DMS153 (cell line): Measurements from ENCODE around the gene TRIO.

Experiments used
- DNase-seq: peaks from one replicate; lab custom pipeline; 2025; lab: John Stamatoyannopoulos, UW

Gene TRIO

DNA sequence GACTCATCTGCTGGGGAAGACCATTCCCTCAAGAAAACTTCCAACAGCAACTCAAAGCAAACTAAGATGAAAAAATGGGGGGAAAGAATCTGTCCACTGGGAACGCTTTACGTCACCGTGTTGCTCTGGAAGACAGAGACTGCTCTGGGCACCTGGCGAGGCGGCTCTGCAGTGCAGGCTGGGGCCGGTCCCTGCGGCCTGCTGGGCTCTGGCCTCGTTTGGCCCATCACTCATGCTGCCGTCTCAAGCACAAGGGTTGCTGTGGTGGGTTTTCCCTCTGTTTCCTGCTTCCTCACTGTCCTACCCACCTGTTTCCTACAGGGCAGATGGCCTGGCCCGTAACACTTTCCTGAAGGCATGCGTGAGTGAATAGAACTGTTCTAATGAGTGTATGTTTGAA is 345.6 kb downstream of the TRIO start:
- no peak for DNase-seq

- no peak for DNase-seq
These were observed 346.5 kb downstream of the TRIO start for GRCh38 chr5:14489643-14490042.

DNA sequence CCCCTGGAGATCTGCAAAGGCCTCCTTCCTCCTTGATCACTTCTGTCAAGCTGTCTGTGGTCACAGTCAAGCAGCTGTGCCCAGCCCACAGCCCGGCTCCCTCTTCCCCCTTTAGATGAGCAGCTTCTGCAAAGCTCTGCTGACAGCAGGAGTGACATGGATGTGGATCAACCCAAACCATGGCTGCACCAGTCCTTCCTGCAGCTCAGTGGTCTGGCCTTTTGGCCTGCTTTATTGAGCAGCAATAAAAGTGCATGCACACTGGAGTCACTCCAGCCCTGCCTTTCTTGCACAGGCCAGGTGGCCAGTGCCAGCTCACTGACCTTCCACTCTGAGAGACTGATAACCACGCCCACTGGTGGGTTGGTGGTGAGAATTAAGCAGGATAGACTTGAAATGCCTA is 347.2 kb downstream of the TRIO start:
- DNase-seq = no peak

- no peak for DNase-seq
These were observed 348.1 kb downstream of the TRIO start for GRCh38 chr5:14491015-14491915.

- no peak for DNase-seq
These were observed 349.3 kb downstream of the TRIO start for GRCh38 chr5:14492331-14492964.

DNA sequence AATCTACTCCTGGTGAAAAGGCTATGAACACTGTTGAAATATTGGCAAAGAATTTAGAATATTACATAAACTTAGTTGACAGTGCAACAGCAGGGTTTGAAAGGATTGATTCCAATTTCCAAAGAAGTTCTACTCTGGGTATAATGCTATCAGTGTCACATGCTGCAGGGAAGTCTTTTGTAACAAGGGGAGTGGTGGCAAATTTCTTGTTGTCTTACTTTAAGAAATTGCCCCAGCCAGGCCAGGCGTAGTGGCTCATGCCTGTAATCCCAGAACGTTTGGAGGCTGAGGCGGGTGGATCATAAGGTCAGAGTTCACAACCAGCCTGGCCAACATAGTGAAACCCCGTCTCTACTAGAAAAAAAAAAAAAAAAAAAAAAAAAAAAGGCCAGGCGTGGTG is 352.2 kb downstream of the TRIO start:
- DNase-seq = no peak

DNA sequence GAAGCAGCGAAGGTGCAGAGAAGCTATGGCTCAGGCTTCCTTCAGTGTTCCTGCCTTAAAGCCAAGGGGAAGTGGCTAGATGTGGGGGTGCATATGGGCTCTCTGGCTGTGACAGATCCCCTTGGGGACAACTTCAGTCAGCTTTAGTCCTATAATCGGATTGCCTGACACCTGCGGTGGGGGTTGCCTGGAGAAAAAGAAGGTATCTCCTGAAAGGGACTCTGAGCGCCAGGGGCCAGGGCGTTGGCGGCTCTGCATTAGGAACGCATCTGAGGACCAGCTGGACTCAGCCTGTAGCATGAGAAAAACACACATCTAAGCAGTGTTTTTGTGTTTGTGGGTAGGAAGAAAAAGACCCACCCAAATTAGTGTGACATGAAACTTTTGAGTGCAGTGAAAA is 354.2 kb downstream of the TRIO start:
- no peak for DNase-seq

- DNase-seq = peak; percentile 80
These were observed 358.5 kb downstream of the TRIO start for GRCh38 chr5:14501353-14502293.

- DNase-seq = peak; percentile 15
These were observed 359.1 kb downstream of the TRIO start for GRCh38 chr5:14502294-14502690.

DNA sequence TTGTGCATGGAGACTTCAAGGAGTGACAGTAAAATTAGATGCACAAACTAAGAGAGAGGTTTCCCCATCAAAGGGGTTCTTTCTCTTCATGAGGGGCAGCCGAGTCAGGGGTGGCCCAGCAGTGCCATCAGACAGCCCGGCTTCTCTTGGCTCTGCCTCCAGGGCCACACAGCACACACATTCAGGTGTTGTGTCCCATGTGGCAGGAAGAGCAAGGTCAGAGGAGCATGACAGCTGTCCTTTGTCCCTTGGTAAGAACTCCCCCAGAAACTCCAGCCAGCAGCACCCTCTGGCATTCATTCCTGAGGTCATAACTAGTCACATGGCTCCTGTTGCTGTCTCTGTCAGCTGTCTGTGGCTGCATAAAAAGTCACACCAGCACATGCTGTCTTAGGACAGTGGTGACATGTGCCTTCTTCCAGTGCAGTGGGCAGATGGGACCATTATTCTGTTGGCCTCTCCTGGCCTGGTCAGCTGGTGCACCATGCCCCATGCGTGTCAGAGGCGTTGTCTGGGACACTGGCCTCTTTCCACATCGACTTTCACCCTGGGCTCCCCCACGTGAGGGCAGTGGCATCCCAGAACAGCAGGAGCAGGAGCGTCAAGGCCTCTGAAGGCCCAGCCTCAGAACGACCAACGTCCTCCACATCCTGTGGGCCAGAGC is 360.0 kb downstream of the TRIO start:
- no peak for DNase-seq

GRCh38 chr5:14503681-14504331 is 360.7 kb downstream of the TRIO start:
- DNase-seq = no peak

DNA sequence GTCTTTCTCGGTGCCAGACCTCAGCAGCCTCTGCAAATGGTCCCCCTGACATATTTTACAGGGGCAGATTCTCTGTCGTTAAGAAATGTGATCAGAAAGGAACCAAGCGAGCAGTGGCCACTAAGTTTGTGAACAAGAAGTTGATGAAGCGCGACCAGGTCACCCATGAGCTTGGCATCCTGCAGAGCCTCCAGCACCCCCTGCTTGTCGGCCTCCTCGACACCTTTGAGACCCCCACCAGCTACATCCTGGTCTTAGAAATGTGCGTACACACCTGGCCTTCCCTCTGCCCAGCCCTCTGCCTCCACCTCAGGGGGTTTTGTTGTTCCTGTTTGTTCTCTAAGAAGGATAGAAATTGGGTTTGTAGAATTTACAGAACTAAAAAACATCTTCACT is 361.2 kb downstream of the TRIO start:
- no peak for DNase-seq

DNA sequence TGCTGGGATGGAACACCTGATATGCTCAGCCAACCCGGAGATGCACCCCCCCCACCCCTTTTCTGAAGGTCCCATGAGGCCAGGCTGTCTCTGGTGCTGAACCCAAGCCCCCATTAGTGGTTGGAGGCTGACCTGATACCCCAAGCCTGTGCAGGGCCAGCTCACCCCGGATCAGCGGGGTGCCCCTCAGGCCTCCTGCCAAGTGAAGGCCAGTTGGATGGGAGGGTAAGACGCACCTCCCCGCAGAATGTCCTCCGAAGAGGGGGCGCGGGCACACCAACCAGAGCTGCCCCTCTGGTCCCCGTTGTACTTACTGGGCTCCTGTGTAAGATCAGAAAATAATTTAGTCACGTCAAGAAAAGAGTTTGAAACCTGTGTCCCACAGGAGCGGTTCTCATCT is 361.7 kb downstream of the TRIO start:
- no peak for DNase-seq

DNA sequence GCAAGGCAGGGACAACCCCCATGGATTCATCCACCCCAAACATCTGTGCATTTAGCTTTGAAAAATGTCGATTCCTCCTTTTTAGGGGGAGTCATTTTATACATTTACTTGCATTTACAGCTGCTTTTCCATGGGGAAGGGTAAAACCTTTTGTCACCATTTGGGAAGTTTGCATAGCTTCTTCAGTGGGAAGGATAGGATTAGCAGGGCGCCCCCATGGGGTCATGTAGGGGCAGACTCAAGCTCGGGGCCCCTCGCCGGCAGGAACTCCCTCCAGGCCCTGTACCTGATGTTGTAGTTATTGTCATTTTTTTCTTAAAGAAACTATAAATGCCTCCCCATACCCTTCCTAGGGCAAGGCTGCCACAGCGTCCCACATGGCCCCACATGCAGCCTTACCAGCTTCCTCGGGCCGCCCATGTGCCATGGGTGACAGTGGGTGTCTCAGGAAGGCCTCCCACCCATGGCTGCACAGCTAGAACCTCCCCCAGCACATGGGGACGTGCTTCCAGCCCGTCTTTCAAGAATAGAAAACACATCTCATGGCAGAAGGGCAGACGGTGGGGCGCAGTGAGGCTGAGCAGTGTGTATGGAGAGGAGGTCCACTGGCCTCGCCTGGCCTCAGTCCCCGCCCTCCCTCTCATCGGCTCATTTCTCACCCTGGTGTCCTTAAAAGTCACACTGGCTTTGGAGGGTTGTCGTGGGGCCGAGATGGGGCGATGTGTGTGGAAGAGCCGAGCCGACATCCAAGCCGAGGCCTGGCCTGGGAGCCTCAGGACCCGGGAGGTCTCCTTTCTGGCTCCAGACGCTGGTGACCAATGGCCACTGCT is 362.4 kb downstream of the TRIO start:
- no peak for DNase-seq

GRCh38 chr5:14506140-14506538 is 363.0 kb downstream of the TRIO start:
- DNase-seq = no peak

DNA sequence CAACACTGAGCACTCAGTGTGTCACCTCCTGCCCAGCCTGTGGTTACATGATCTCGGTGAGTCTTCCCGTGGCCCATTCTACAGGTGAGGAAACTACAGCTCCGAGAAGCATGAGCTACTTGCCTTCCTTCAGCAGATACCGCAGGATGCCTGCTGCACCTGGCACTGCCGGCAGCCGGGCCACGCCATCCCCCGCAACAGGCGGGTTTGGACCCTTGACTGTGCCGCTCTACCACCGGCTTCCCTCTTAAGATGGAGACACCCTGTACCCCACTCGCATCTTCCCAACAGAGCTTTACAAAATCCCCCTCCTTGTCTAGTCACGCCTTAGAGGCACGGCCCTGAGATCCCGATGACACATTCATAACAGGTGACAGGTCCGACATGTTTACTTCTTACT is 363.5 kb downstream of the TRIO start:
- no peak for DNase-seq

DNA sequence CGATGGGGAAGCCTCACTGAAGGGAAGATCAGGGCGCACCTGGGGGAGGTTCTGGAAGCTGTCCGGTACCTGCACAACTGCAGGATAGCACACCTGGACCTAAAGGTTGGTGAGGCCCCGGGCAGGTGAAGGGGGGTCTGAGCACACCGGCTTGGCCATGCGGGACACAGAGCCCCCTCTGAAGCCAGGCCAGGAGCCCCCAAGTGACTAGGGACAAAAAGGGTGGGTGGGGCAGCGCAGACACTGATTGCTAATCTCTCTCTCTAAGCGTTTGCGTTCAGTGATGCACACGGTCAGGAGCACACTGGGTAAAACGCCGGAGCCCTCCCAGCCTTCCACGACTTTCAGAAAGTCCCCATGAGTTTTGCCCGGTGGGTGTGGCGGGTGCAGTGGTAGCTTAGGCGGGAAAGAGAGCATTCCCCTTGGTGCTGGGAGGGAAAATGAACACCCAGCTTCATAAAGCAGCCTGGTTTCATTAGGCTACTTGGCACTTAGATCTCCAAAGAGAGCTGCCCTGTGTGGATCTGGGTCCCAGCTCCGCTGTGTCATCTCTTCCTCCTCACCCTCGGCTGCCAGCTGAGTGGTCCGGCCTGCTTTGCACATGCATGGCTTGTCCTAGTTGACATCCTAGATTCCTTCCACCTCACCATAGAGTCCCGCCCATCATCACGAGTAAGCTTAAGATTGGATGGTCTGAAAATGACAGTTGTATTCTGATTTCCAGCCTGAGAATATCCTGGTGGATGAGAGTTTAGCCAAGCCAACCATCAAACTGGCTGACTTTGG is 364.2 kb downstream of the TRIO start:
- no peak for DNase-seq

DNA sequence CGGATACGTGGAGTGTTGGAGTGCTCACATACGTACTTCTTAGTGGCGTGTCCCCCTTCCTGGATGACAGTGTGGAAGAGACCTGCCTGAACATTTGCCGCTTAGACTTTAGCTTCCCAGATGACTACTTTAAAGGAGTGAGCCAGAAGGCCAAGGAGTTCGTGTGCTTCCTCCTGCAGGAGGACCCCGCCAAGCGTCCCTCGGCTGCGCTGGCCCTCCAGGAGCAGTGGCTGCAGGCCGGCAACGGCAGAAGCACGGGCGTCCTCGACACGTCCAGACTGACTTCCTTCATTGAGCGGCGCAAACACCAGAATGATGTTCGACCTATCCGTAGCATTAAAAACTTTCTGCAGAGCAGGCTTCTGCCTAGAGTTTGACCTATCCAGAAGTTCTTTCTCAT is 364.9 kb downstream of the TRIO start:
- no peak for DNase-seq

- no peak for DNase-seq
These were observed 366.4 kb downstream of the TRIO start for GRCh38 chr5:14509556-14509955.
